Activated naive CD8-positive, alpha-beta T cell treated with anti-CD3 and anti-CD28 coated beads, Interleukin-2, amount 50 U/mL, for 24 hours (primary cell): ENCODE results near the gene PARP12.

ENCODE experiments used
- ATAC-seq: fragments of 150-1000 bp; cut with Tn5 transposase; one replicate; pipeline ENCODE4 v1.10.0; 2021
- DNase-seq: peaks from one replicate; pipeline ENCODE4 v3.0.0; 2021
- H3K27ac Mint-ChIP-seq: one replicate; pipeline ENCODE4 v1.8.0; 2021; ENCODE audit warnings: mild to moderate bottlenecking, mixed read lengths
- H3K27me3 Mint-ChIP-seq: one replicate; pipeline ENCODE4 v1.8.0; 2021; ENCODE audit warnings: mixed read lengths
- H3K36me3 Mint-ChIP-seq: one replicate; pipeline ENCODE4 v1.8.0; 2021; ENCODE audit warnings: low read depth, mixed read lengths
- H3K4me1 Mint-ChIP-seq: one replicate; pipeline ENCODE4 v1.8.0; 2021; ENCODE audit warnings: mixed read lengths
- H3K4me3 Mint-ChIP-seq: one replicate; pipeline ENCODE4 v1.8.0; 2021; ENCODE audit warnings: mild to moderate bottlenecking, moderate library complexity, mixed read lengths
- H3K9me3 Mint-ChIP-seq: one replicate; pipeline ENCODE4 v1.8.0; 2021; ENCODE audit warnings: mixed read lengths

Gene PARP12

GRCh38 chr7:140005341-140005740, 57.4 kb downstream of the PARP12 start:
- Mint-ChIP-seq H3K4me3 (no peak overlapping the region), H3K36me3 (no peaks in the 10 kb centered on the region), H3K27ac (no peak overlapping the region), H3K9me3 (no peaks in the 10 kb centered on the region), H3K27me3 (no peaks in the 10 kb centered on the region), H3K4me1 (no peaks in the 10 kb centered on the region)
- ATAC-seq (no peak), DNase-seq (no peak)

- H3K27me3 Mint-ChIP-seq: no peaks in the 10 kb centered on the region
- no peak overlapping the region for H3K27ac Mint-ChIP-seq
- ATAC-seq (no peak), DNase-seq (no peak)
- no peak overlapping the region for H3K4me3 Mint-ChIP-seq
- no peaks in the 10 kb centered on the region for H3K36me3 Mint-ChIP-seq
- no peaks in the 10 kb centered on the region for H3K9me3 Mint-ChIP-seq
- H3K4me1 Mint-ChIP-seq: no peaks in the 10 kb centered on the region
These were observed 58.1 kb downstream of the PARP12 start for GRCh38 chr7:140004672-140005071.

GRCh38 chr7:140003913-140004382, 58.8 kb downstream of the PARP12 start:
- no peak for ATAC-seq
- H3K27ac Mint-ChIP-seq: no peak overlapping the region
- no peaks in the 10 kb centered on the region for H3K27me3 Mint-ChIP-seq
- peak; percentile 28 for DNase-seq
- H3K4me1 Mint-ChIP-seq: no peaks in the 10 kb centered on the region
- H3K9me3 Mint-ChIP-seq: no peaks in the 10 kb centered on the region
- no peak overlapping the region for H3K4me3 Mint-ChIP-seq
- H3K36me3 Mint-ChIP-seq: no peaks in the 10 kb centered on the region

GRCh38 chr7:140000666-140001268, 62.0 kb downstream of the PARP12 start:
- Mint-ChIP-seq H3K9me3 (no peaks in the 10 kb centered on the region), H3K27me3 (no peaks in the 10 kb centered on the region), H3K36me3 (no peaks in the 10 kb centered on the region), H3K4me1 (no peaks in the 10 kb centered on the region), H3K27ac (no peak overlapping the region), H3K4me3 (no peak overlapping the region)
- DNase-seq (no peak), ATAC-seq (no peak)

- H3K4me1 Mint-ChIP-seq: no peaks in the 10 kb centered on the region
These were observed 63.2 kb downstream of the PARP12 start for GRCh38 chr7:139999516-139999915.

GRCh38 chr7:139998572-139998971, 64.2 kb downstream of the PARP12 start:
- Mint-ChIP-seq H3K4me1 (no peaks in the 10 kb centered on the region), H3K4me3 (no peak overlapping the region), H3K27ac (no peak overlapping the region), H3K36me3 (no peaks in the 10 kb centered on the region), H3K9me3 (no peaks in the 10 kb centered on the region), H3K27me3 (no peaks in the 10 kb centered on the region)
- ATAC-seq: no peak
- no peak for DNase-seq

More at GRCh38 chr7:139999516-139999915, 63.2 kb downstream of the PARP12 start:
- no peaks in the 10 kb centered on the region for H3K36me3 Mint-ChIP-seq
- DNase-seq: no peak
- H3K27me3 Mint-ChIP-seq: no peaks in the 10 kb centered on the region
- no peak for ATAC-seq
- H3K27ac Mint-ChIP-seq: no peak overlapping the region
- H3K4me3 Mint-ChIP-seq: no peak overlapping the region
- H3K9me3 Mint-ChIP-seq: no peaks in the 10 kb centered on the region

GRCh38 chr7:139995017-139995915, 67.5 kb downstream of the PARP12 start:
- H3K27me3 Mint-ChIP-seq: no peaks in the 10 kb centered on the region
- DNase-seq: no peak
- no peak overlapping the region for H3K4me3 Mint-ChIP-seq
- no peak overlapping the region for H3K27ac Mint-ChIP-seq
- no peaks in the 10 kb centered on the region for H3K4me1 Mint-ChIP-seq
- H3K36me3 Mint-ChIP-seq: no peaks in the 10 kb centered on the region
- ATAC-seq: no peak
- no peaks in the 10 kb centered on the region for H3K9me3 Mint-ChIP-seq

- no peak for DNase-seq
- Mint-ChIP-seq H3K4me1 (no peaks in the 10 kb centered on the region), H3K4me3 (no peak overlapping the region), H3K9me3 (no peaks in the 10 kb centered on the region), H3K36me3 (no peaks in the 10 kb centered on the region), H3K27me3 (no peaks in the 10 kb centered on the region), H3K27ac (no peak overlapping the region)
- ATAC-seq: no peak
These were observed 68.4 kb downstream of the PARP12 start for GRCh38 chr7:139994356-139994755.

GRCh38 chr7:139993592-139993991, 69.2 kb downstream of the PARP12 start:
- ATAC-seq: no peak
- H3K27ac Mint-ChIP-seq: no peak overlapping the region

GRCh38 chr7:139993169-139993568, 69.6 kb downstream of the PARP12 start:
- Mint-ChIP-seq H3K27ac (no peak overlapping the region), H3K27me3 (no peaks in the 10 kb centered on the region), H3K4me1 (no peaks in the 10 kb centered on the region), H3K9me3 (no peaks in the 10 kb centered on the region), H3K4me3 (no peak overlapping the region), H3K36me3 (no peaks in the 10 kb centered on the region)
- DNase-seq (no peak), ATAC-seq (no peak)

More at GRCh38 chr7:139993592-139993991, 69.2 kb downstream of the PARP12 start:
- Mint-ChIP-seq H3K36me3 (no peaks in the 10 kb centered on the region), H3K27me3 (no peaks in the 10 kb centered on the region), H3K4me3 (no peak overlapping the region), H3K9me3 (no peaks in the 10 kb centered on the region), H3K4me1 (no peaks in the 10 kb centered on the region)
- DNase-seq: no peak

- DNase-seq (no peak), ATAC-seq (no peak)
- no peaks in the 10 kb centered on the region for H3K9me3 Mint-ChIP-seq
- no peaks in the 10 kb centered on the region for H3K27me3 Mint-ChIP-seq
- no peak overlapping the region for H3K27ac Mint-ChIP-seq
- H3K36me3 Mint-ChIP-seq: no peaks in the 10 kb centered on the region
- H3K4me3 Mint-ChIP-seq: no peak overlapping the region
- no peaks in the 10 kb centered on the region for H3K4me1 Mint-ChIP-seq
These were observed 70.3 kb downstream of the PARP12 start for GRCh38 chr7:139992353-139993044.

- DNase-seq (no peak), ATAC-seq (no peak)
- no peaks in the 10 kb centered on the region for H3K9me3 Mint-ChIP-seq
- no peak overlapping the region for H3K27ac Mint-ChIP-seq
- no peak overlapping the region for H3K4me3 Mint-ChIP-seq
- no peaks in the 10 kb centered on the region for H3K27me3 Mint-ChIP-seq
- no peaks in the 10 kb centered on the region for H3K4me1 Mint-ChIP-seq
- no peaks in the 10 kb centered on the region for H3K36me3 Mint-ChIP-seq
These were observed 70.8 kb downstream of the PARP12 start for GRCh38 chr7:139991911-139992310.

GRCh38 chr7:139991269-139991666, 71.5 kb downstream of the PARP12 start:
- Mint-ChIP-seq H3K9me3 (no peaks in the 10 kb centered on the region), H3K27ac (no peak overlapping the region)
- ATAC-seq: no peak

GRCh38 chr7:139990571-139991268, 72.0 kb downstream of the PARP12 start:
- H3K36me3 Mint-ChIP-seq: no peaks in the 10 kb centered on the region
- no peak overlapping the region for H3K27ac Mint-ChIP-seq
- H3K9me3 Mint-ChIP-seq: no peaks in the 10 kb centered on the region
- no peaks in the 10 kb centered on the region for H3K27me3 Mint-ChIP-seq
- ATAC-seq: no peak
- DNase-seq: no peak
- H3K4me3 Mint-ChIP-seq: no peak overlapping the region
- H3K4me1 Mint-ChIP-seq: no peaks in the 10 kb centered on the region

More at GRCh38 chr7:139991269-139991666, 71.5 kb downstream of the PARP12 start:
- Mint-ChIP-seq H3K36me3 (no peaks in the 10 kb centered on the region), H3K27me3 (no peaks in the 10 kb centered on the region), H3K4me3 (no peak overlapping the region), H3K4me1 (no peaks in the 10 kb centered on the region)
- DNase-seq: no peak
